HCT116 (cell line): Measurements from ENCODE around the gene ACSL5. TPM values are rescaled to one million over a fixed set of nuclear protein-coding genes. Genes with fewer than 3 reads are reported as not detected.

Experiments
- ATAC-seq: fragments of 200-7000 bp; cut with Tn5 transposase; 2 replicates; pipeline ENCODE4 v1.9.1; 2020; ENCODE audit warnings: mild to moderate bottlenecking, moderate library complexity
- BruUV-seq: library from RNA; stranded (reverse); fragments of 400-500 nt; replicated peaks from 2 replicates; lab custom pipeline; 2021; lab: Mats Ljungman, UMichigan
- CTCF ChIA-PET: fragments of 300-600 bp; sonication (Branson Sonifier 250); formaldehyde crosslinking; loops from one replicate; lab custom pipeline; 2021; ENCODE audit warnings: antibody characterized with exemption; lab: Charles Lee
- POLR2A ChIA-PET: fragments of 300-600, 350-600 bp; sonication (Branson Sonifier 250); formaldehyde crosslinking; loops from one replicate; lab custom pipeline; 2021; ENCODE audit warnings: antibody characterized with exemption; lab: Charles Lee
- RAD21 ChIA-PET, 2 experiments: fragments of 300-600 bp; sonication (Branson Sonifier 250); formaldehyde crosslinking; loops; one replicate each; lab custom pipeline; 2023; ENCODE audit warnings: low total read pairs in 2 of 2; ENCODE audit not compliant: uncharacterized antibody in 2 of 2, unreplicated experiment in 2 of 2, low non-redundant PET in 1 of 2; lab: Charles Lee
- DNase-seq: peaks from one replicate; pipeline ENCODE4 v3.0.0-alpha.2; 2010; ENCODE audit warnings: low read depth, low spot score
- H2AFZ ChIP-seq: fragments of 200-600 bp; shearing (Covaris generic), sonication (generic); 2 replicates; pipeline ENCODE4 v1.6.1; 2017; ENCODE audit warnings: low read depth, mixed run types, mixed read lengths, antibody characterized with exemption, low read length; ENCODE audit not compliant: poor library complexity, severe bottlenecking
- H3K27ac ChIP-seq: 2 replicates; pipeline ENCODE4 v1.5.1; 2012; ENCODE audit warnings: low read depth, low read length
- H3K27me3 ChIP-seq: fragments of 200-600 bp; sonication (generic); 2 replicates; pipeline ENCODE4 v1.6.1; 2016; ENCODE audit warnings: mixed run types, low read length, mixed read lengths; ENCODE audit not compliant: insufficient read depth
- H3K36me3 ChIP-seq, 2 experiments: fragments of 200-500 bp in 1 of 2; fragments of 200-600 bp in 1 of 2; sonication (Bioruptor generic) in 1 of 2; sonication (generic) in 1 of 2; 2 replicates each; pipeline versions ENCODE4 v1.5.1 to v1.6.1; 2014 to 2016; ENCODE audit warnings: low read length in 2 of 2, inconsistent platforms in 1 of 2, mixed read lengths in 1 of 2, mixed run types in 1 of 2; ENCODE audit not compliant: insufficient read depth in 2 of 2, control insufficient read depth in 1 of 2
- H3K4me1 ChIP-seq, 2 experiments: fragments of 200-600 bp in 1 of 2; sonication (generic) in 1 of 2; 2 replicates each; pipeline versions ENCODE4 v1.5.1 to v1.6.1; 2012 to 2017; ENCODE audit warnings: low read length in 2 of 2, inconsistent platforms in 1 of 2, mild to moderate bottlenecking in 1 of 2, mixed read lengths in 1 of 2, mixed run types in 1 of 2, moderate library complexity in 1 of 2; ENCODE audit not compliant: insufficient read depth in 2 of 2, control insufficient read depth in 1 of 2
- H3K4me2 ChIP-seq: fragments of 200-600 bp; sonication (generic); 2 replicates; pipeline ENCODE4 v1.6.1; 2017; ENCODE audit warnings: mixed run types, low read length, mixed read lengths
- H3K4me3 ChIP-seq, 2 experiments: fragments of 200-600 bp in 1 of 2; sonication (generic) in 1 of 2; replicated peaks in 1 of 2; 2 replicates each; pipeline ENCODE4 v1.5.1; 2011 to 2016; ENCODE audit warnings: low read length in 2 of 2, control low read depth in 1 of 2, low read depth in 1 of 2, mild to moderate bottlenecking in 1 of 2, mixed read lengths in 1 of 2, mixed run types in 1 of 2
- H3K79me2 ChIP-seq: fragments of 200-600 bp; sonication (generic); 2 replicates; pipeline ENCODE4 v1.6.1; 2017; ENCODE audit warnings: mild to moderate bottlenecking, mixed run types, low read length, moderate library complexity, mixed read lengths; ENCODE audit not compliant: insufficient read depth
- H3K9ac ChIP-seq: fragments of 200-600 bp; sonication (generic); 2 replicates; pipeline ENCODE4 v1.6.1; 2016; ENCODE audit warnings: low read length, mixed read lengths
- H3K9me2 ChIP-seq: fragments of 200-600 bp; sonication (generic), shearing (Covaris generic); 2 replicates; pipeline ENCODE4 v1.6.1; 2017; ENCODE audit warnings: mixed run types, mild to moderate bottlenecking, moderate library complexity; ENCODE audit not compliant: insufficient read depth
- H3K9me3 ChIP-seq, 2 experiments: fragments of 200-500 bp in 1 of 2; fragments of 200-600 bp in 1 of 2; sonication (Bioruptor generic) in 1 of 2; sonication (generic) in 1 of 2; 2 replicates each; pipeline ENCODE4 v1.6.1; 2014 to 2017; ENCODE audit warnings: low read length in 2 of 2, mixed read lengths in 2 of 2, inconsistent platforms in 1 of 2, low read depth in 1 of 2, mild to moderate bottlenecking in 1 of 2, mixed run types in 1 of 2, moderate library complexity in 1 of 2; ENCODE audit not compliant: control insufficient read depth in 1 of 2, insufficient read depth in 1 of 2
- H4K20me1 ChIP-seq: fragments of 200-600 bp; sonication (generic), shearing (Covaris generic); 2 replicates; pipeline ENCODE4 v1.6.1; 2017; ENCODE audit warnings: mixed run types, mild to moderate bottlenecking, moderate library complexity; ENCODE audit not compliant: insufficient read depth
- ELF1 ChIP-seq: IDR thresholded peaks from 2 replicates; pipeline ENCODE4 v1.6.1; 2012; ENCODE audit warnings: low read depth, borderline replicate concordance
- POLR2A ChIP-seq: IDR thresholded peaks from 2 replicates; pipeline ENCODE4 v1.7.0; 2011; ENCODE audit warnings: borderline replicate concordance; ENCODE audit not compliant: insufficient read depth, insufficient read length; ENCODE audit errors: extremely low read depth
- intact Hi-C: fragments of 100-400 bp; cut with micrococcal nuclease; formaldehyde crosslinking; loops from 2 replicates; pipeline ENCODE4 v1.10.0; 2022
- total RNA-seq: library from RNA; stranded (reverse); gene quantifications from one replicate; pipeline ENCODE4 v1.2.1, GENCODE V29; 2021; ENCODE audit not compliant: unreplicated experiment
- TF ChIP-seq, protein P1 (sequence below): IDR thresholded peaks from 2 replicates; pipeline ENCODE4 v1.6.1; 2012; ENCODE audit warnings: low read depth

Gene ACSL5
- total RNA-seq, 1 experiment from 2014 or later = 195 TPM

DNA sequence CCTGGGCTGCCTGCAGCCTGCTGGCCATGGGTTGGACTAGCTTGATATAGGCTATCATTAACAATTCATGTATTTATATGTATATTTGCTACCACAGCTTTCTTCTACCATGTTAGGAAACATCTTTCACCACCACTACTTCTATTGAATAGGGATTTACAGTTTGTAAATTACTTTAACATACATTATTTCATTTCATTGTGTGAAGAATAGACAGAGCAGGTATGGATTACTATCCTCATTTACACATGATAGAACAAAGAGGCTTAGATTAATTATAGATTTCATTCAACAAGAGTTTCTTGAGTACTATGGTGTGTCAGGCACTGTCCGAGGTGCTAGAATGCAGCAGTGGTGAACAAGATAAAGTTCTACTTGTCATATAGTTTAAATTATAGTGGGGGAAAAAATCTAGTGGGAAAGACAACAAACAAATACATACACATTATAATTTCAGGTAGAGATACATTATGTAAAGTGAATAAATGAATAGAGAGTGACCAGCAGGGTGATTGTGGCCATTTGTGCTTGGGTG is 93.7 kb downstream of the ACSL5 start:
- no peak for ATAC-seq
- no peaks in the 10 kb centered on the region for H4K20me1 ChIP-seq
- H3K4me3 ChIP-seq = no peak overlapping the region
- no peaks in the 10 kb centered on the region for H3K9me3 ChIP-seq
- peaks cover 26 to 40% of the 10 kb centered on the region in 2 experiments for H3K36me3 ChIP-seq
- ChIA-PET RAD21 (no interaction called here), POLR2A (no interaction called here)
- no peak overlapping the region for H3K4me2 ChIP-seq
- no peaks in the 10 kb centered on the region for H3K27me3 ChIP-seq
- no TSS peak for BruUV-seq
- no peak for TF ChIP-seq POLR2A
- TF ChIP-seq, protein P1, sequence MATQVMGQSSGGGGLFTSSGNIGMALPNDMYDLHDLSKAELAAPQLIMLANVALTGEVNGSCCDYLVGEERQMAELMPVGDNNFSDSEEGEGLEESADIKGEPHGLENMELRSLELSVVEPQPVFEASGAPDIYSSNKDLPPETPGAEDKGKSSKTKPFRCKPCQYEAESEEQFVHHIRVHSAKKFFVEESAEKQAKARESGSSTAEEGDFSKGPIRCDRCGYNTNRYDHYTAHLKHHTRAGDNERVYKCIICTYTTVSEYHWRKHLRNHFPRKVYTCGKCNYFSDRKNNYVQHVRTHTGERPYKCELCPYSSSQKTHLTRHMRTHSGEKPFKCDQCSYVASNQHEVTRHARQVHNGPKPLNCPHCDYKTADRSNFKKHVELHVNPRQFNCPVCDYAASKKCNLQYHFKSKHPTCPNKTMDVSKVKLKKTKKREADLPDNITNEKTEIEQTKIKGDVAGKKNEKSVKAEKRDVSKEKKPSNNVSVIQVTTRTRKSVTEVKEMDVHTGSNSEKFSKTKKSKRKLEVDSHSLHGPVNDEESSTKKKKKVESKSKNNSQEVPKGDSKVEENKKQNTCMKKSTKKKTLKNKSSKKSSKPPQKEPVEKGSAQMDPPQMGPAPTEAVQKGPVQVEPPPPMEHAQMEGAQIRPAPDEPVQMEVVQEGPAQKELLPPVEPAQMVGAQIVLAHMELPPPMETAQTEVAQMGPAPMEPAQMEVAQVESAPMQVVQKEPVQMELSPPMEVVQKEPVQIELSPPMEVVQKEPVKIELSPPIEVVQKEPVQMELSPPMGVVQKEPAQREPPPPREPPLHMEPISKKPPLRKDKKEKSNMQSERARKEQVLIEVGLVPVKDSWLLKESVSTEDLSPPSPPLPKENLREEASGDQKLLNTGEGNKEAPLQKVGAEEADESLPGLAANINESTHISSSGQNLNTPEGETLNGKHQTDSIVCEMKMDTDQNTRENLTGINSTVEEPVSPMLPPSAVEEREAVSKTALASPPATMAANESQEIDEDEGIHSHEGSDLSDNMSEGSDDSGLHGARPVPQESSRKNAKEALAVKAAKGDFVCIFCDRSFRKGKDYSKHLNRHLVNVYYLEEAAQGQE = peak; percentile 66
- no peak for TF ChIP-seq ELF1
- TF ChIP-seq, all 23 proteins: peak for 1
- Histone ChIP-seq H2AFZ (no peak overlapping the region), H3K79me2 (peaks cover 24% of the 10 kb centered on the region), H3K27ac (no peak overlapping the region), H3K4me1 (peaks cover 3 to 13% of the 10 kb centered on the region in 2 experiments; a peak in 3 of 4 replicates), H3K9ac (no peak overlapping the region), H3K9me2 (no peaks in the 10 kb centered on the region)
- intact Hi-C loops = no loop called here
- no peak for DNase-seq
- CTCF ChIA-PET = interaction anchor here (1.0 kb wide), 1 partner anchor 159 kb away, joined by 4 read pairs; no protein-coding TSS in a partner anchor
